Iris pigment epithelial cell (primary cell): ENCODE results near the gene NOXA1.

ENCODE experiments used
- DNase-seq: peaks from one replicate; pipeline ENCODE4 v3.0.0-alpha.2; 2011; ENCODE audit warnings: low read depth

The NOXA1 gene

DNA sequence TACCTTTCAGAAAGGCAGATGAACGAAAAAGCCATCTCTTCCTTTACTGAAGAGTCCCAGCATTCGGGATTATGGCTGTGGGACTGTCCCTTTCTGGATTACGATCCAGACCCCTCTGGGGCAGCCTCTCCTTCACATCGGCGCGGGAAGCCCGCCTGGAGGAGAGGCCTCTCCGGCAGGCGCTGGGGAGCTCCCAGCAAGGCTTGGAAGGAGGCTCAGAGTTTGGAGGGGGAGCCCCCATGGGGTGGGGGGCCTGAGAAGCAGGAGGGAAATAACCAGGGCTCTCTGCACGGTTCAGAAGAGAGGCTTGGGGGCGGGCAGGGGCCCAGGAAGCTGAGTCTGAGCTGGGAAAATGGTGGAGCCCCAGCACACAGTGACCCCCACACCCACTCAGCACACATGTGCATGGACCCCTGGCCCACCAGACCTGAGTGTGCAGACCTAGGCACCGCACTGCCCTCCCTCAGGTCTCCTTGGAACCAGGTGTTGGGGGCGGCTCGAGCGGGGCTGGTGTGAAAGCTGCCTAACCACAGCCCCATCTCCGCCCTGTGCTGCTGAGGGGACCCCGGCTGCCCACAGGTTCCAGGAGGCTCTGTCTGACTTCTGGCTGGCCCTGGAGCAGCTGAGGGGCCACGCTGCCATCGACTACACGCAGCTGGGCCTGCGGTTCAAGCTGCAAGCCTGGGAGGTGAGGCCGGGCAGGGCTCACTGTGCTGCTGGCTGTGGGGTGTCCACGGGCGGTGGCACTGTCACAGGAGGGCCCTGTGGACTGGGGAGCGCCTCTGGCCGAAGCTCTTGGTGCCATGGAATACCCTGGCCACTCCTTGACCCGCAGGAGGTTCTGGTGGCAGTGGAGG, 4.5 kb downstream of the NOXA1 start:
- DNase-seq = no peak

DNA sequence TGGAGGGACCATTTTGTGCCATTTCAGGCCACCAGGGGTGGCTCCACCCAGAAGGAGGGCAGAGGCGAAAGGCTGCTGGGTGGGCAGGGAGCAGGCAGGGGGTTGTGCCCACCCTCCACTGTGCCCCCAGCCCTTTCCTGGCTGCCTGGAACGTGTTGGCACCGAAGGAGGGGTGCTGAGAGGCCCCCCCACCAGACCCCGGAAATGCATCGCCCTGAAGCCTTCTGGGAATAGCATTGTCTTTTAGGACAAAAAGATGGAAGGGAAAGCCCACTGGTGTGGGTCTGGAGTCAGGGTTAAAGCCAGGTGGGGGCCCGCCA, 5.1 kb downstream of the NOXA1 start:
- no peak for DNase-seq

DNA sequence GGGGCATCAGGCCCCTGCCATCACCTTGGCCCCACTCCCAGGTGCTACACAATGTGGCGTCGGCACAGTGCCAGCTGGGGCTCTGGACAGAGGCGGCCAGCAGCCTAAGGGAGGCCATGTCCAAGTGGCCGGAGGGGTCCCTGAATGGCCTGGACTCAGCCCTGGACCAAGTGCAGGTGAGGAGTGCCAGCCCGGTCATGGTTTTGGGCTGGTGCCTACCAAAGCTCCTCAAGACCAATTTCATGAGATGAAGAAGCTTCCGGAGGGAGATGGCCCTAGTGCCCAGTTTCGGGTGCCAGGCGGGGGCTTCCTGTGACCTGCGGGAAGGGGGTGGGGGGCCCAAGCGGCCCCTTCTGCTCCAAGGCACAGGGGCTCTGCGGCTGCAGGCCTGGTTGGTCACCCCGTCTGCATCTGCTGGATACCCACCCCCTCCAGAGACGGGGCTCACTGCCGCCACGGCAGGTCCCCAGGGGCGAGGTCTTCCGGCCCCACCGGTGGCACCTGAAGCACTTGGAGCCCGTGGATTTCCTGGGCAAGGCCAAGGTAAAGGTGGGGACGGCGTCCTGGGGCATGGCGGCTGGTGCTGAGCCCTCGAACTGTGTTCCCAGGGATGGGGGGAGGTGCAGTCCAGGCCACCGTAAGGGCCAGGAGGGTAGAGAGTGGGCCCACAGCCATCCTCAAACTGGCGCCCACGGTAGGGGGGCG, 5.8 kb downstream of the NOXA1 start:
- DNase-seq = no peak

DNA sequence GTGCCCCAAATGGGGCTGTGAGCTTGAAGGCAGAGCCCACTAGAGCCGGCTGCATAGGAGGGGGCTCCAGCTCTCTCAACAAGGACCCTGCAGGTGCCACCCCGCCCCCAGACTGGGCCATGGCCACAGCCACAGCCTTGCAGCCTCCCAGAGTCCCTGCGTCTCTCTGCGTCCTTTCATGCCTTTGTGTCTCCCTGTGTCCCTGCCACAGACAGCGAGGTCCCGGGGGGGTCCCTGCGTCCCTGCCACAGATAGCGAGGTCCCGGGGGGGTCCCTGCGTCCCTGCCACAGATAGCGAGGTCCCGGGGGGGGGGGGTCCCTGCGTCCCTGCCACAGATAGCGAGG, 6.3 kb downstream of the NOXA1 start:
- DNase-seq = no peak

DNA sequence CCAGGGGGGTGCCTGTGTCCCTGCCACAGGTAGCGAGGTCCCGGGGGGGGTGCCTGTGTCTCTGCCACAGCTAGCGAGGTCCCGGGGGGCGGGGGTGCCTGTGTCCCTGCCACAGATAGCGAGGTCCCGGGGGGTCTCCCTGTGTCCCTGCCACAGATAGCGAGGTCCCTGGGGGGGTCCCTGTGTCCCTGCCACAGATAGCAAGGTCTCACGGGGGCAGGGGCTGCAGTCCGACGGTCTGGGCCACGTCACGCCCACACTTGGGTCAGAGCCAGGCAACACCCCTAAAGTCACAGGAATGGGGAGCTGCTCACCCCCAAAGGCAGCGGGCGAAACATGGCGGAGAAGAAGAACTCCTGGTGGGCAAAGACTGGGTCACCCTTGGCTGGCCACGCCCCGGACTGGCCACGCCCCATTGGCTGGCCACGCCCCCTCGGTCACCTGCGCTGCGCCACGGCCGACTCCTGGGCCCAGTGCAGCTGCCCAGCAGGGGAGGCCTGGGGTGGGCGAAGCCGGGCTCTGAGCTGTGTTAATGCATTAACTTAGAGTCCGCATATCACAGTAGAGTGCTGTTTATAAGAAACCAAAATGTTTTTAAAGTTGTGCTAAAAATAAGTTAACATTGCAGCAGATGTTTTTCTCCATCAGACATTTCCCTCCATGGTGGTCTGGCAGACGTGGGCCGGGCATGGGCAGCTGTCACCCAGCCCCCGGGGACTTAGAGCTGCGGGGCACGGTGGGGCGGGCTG, 7.0 kb downstream of the NOXA1 start:
- no peak for DNase-seq

DNA sequence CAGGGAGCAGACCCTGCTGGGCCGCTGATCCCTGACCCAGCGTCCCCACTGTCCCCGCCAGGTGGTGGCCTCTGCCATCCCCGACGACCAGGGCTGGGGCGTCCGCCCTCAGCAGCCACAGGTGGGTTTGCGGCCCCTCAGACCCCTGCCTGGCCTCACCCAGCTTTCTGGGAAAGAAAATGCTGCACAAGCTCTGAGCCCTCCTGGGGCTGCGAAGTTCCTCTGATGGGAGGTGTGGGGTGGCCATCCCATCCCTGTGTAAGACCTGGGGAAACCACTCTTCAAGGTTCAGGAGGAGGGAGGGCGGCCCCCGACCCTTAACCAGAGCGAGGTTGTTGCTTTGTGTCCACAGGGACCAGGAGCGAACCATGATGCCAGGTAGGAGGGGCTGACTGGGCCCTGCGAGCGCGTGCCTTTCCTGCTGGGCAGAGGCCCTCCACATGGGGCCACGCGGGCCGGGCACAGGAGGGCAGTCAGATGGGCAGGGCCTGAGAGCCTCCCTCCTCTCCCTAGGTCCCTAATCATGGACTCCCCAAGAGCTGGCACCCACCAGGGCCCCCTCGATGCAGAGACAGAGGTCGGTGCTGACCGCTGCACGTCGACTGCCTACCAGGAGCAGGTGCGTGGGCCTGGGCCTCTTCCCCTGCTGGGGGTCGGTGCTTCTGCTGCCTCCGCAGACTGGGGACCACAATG, 7.7 kb downstream of the NOXA1 start:
- no peak for DNase-seq

DNA sequence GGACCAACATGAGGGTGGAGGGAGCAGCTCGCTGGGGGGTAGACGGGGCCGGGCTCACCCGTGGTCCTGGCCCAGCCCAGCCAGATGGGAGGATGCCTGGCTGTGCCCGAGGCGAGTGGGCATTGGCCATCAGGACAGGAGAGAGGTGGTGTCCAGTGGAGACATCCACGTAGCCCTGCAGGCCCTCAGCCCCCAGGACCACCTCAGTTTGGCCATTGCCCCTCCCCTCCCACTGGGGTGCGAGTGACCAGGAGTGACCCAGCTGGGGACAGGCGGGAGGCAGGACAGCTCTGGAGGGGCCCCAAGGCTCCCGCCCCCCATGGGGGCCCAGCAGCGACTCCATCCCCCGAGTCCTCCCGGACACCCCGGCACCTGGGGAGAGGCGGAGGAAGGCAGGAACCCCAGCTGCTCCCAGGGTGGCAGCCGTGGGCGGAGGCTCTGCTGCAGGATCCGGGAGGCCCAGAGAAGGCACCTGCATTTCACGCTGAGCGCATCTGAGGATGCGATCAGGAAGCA, 8.3 kb downstream of the NOXA1 start:
- no peak for DNase-seq

DNA sequence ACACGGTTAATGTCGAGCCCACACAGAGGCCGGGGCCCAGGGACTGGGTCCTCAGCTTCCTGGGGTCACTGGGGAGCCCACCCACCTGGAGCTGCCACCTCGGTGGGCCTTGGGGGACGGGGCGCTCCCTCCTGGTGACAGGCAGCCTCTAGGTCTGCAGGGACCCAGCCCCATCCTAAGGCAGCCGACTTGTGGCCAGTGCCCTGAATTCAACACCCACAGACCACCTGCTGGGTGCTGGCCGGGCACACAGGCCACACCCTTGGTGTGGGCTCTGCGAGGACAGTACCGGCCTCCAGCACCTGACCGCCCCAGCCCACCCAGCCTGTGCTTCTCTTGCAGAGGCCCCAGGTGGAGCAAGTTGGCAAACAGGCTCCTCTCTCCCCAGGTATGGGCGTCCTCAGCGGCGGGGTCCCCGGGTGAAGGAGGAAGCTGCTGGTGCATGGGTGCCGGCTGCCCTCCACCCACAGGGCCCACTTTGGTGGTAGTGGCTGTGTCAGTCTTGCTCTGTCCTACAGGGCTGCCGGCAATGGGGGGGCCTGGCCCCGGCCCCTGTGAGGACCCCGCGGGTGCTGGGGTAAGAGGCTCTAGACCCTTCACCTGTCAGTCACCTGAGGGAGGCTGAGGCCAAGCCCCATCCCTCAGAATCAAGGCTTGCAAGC, 9.6 kb downstream of the NOXA1 start:
- DNase-seq = no peak

DNA sequence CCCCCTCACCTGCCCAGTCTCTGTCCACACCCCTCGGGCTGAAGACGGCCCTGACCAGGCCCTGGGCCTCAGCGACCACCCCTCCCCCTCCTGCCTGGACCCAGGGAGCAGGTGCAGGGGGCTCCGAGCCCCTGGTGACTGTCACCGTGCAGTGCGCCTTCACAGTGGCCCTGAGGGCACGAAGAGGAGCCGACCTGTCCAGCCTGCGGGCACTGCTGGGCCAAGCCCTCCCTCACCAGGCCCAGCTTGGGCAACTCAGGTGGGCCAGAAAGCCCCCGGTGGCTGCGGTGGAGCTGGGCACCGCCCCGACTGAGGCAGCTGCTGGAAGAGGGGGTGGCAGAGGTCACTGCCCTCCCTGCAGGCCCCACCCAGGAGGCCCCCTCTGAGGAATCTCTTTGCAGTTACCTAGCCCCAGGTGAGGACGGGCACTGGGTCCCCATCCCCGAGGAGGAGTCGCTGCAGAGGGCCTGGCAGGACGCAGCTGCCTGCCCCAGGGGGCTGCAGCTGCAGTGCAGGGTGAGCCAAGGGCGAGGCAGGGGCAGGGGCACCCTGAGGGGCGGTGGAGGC, 10.2 kb downstream of the NOXA1 start:
- DNase-seq = no peak

DNA sequence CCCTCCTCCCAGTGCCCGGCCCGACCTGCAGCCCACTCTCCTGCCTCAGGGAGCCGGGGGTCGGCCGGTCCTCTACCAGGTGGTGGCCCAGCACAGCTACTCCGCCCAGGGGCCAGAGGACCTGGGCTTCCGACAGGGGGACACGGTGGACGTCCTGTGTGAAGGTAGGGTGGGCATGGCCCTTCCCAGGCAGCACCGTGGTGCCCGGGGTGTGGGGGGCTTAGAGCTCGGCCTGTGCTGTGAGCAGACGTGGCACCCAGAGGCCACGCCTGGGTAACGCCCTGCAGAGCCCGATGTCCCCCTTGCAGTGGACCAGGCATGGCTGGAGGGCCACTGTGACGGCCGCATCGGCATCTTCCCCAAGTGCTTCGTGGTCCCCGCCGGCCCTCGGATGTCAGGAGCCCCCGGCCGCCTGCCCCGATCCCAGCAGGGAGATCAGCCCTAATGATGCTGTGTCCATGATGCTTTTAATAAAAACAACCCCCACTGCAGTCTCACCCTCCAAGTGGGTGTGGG, 10.8 kb downstream of the NOXA1 start:
- no peak for DNase-seq

DNA sequence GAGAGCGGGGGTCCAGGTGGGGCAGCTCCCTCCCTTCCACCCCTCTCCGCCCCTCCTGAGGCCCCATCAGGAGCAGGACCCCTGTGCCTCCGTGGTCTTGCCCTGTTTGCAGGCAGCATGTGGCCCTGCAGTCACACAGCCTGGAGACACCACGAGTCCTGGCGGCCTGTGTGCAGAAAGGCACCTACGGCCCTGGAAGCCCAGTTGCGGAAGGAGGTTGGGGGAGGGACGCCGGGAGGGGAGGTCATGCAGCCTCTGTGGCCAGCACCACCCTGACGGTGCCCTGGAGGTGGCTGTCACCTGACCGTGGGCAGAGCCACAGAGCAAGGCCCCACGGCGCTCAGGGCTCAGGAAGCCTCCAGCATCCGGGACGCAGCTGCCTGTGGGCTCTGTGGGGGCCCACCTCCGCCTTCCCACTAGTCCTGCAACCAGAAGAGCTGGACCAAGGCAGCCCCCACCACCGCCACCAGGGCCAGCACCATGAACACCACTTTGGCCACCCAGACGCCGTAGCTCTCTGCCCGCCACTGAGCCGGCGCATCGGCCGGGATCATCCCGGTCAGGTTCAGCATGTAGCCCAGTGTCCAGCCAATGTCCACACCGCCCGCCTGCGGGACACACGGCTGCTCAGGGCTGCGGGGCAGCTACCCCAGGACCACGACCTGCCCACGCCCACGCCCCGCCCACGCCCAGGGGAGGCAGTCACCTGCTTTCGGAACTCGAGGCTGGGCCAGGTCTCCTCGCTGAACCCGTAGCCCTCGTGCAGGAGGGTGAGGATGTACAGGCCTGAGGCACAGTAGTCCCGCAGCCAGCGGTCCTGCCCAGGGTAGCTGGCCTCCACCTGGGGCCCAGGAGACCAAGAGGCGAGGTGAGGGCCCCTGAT, 11.5 kb downstream of the NOXA1 start:
- DNase-seq = no peak

DNA sequence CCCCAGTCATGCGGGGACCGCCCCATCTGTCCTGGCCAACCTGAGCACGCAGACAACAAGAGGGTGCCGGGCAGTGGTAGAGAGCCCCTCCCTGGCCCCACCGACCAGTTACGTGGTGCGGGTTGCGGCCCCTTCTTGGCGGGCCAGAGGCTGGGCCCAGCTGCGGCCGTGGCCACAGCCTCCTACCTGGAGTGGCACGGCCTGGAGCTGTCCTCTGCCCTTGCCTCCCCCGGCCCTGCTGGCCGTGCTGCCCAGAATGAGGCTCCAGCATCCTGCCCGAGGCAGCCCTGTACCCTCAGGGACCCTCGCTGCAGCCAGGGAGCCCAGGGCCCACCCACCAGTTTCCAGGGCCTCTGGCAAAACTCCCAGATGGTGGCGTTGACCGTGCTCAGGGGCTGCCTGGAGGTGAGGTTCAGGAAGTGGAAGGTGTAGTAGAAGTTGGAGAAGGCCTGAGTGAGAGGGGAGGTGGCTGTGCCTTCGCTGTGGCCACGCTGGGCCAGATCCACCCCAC, 12.2 kb downstream of the NOXA1 start:
- DNase-seq = no peak

DNA sequence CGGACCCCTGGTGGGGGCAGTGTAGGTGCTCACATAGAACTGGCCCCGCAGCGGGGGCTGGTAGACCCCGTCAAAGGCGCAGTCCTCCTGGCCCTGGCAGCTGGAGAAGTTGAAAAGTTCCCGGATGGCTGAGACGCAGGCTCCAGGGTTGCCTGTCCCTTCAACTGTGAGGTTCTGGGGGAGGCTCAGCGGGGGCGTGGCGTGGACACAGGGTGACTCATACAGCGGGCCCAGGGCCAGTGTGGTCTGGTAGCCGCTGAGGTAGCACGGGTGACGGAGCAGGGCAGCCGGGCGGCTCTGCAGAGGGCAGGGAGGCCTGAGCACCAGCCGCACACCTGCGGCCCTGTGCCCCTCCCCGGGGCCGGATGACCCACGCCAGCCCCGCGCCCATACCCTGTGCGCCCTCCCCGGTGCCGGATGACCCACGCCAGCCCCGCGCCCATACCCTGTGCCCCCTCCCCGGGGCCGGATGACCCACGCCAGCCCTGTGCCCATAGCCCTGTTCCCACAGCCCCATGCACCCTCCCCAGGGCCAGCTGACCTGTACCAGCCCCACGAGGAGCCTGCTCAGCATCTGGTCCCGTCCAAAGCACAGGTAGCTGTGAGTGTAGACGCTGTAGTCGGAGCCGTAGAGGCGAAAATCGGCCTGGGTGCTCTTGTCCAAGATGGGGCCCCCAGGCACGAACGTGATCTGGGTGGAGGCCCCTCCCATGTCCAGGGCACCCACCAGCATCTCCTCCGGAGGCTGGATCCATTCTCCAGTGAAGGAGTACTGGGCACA, 13.0 kb downstream of the NOXA1 start:
- DNase-seq = peak; percentile 85

DNA sequence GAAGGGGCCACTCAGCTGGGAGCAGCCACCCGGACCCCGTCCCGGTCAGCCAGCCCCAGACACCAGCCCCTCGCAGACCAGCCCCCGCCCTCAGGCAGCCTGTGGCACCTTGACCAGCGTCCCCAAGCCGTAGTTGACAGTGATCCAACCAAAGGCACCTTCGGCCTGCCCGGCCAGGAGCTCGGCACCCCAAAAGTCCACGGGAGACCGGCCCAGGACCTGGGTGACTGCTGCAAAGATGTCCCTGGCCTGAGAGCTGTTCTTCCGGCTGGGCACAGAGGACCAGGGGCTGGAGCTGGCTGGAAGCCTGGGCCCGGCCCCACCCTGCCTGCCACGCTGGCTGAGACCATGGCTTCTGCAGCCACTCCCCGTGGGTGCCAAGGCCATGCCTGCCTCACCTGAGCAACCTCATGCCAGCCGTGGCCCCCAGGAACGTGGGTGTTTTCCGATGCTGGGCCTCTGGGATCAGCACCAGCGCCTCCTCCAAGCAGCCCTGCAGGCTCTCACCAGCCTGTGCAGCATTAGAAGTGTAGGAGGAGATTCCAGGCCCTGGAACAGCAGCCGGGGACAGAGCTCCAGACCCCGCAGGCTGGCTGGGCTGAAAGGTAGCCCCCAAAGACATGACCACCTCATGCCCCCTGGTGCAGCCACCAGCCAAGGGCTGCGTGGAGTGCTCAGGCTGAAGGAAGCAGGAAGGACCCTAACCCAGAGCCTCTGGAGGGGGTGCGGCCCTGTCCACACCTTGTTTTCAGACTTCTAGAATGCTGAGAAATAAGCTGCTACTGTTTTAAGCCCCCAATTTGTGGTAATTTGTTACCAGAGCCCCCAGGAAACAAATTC, 13.8 kb downstream of the NOXA1 start:
- no peak for DNase-seq

DNA sequence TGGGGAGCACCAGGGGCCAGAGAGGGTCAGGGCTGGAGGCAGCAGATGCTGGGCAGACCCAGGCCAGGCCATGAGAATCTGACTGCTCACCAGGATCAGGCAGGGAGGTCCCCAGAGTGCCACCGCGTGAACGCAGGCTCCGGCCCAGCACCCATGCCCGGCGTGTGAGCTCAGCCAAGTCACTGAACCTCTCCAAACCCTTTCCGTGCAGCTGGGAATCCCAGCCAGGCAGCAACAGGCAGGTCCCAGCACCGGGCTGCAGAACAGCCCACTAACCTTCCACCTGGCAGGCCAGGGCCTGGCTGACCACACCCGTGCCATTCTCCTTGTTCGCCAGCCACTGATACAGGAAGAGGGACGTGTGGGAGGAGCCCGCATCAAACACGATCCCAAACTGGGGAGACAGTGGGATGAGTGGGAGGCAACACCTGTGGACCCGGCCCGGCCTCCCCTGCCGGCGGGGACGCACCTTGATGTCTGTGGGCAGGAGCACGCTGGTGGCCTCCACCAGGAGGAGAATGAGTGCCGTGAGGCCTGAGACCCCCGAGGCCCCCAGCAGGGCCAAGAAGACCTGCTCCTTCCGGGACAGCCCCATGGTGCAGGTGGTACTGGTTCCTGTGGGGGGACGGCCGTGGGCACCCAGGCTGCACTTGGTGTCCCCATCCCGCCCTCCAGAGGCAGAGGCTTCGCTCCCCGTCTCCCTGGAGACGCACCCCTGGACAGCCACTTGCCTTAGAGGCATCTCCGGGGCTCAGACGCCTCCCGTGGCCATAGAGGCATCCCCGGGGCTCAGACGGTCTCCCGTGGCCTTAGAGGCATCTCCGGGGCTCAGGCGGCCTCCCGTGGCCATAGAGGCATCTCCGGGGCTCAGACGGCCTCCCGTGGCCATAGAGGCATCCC, 14.7 kb downstream of the NOXA1 start:
- DNase-seq = no peak

DNA sequence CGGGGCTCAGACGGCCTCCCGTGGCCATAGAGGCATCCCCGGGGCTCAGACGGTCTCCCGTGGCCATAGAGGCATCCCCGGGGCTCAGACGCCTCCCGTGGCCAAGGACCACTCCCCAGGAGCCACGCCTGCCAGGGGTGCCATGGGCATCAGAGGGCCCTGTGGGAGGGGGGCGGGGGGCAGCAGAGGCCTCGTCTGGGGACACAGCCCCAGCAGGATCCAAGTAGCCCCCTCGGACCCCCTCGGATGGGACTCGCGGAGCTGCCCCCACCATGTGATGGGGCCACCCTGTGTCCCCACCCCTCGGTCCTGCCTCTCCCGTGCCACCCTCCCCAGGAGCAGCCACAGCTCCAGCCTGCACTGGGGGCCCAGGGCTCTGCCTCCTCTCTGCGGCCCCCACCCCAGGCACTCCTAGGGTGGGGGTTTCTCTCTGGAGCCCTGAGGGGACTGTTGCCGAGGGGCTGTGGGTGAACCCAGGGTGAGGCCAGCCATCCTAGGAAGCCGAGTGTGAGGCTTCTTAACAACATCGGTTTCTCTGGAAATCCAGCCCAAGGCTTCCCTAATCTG, 15.5 kb downstream of the NOXA1 start:
- DNase-seq = no peak
